ENCODE measurements around the gene OR4C12.
"Not testable (repeated sequence)": the region's sequence is repeated elsewhere in the genome, so short reads cannot be mapped to it uniquely, and the experiment has no call there.

OR4C12 gene

GRCh38 chr11:49982435-49982834, at the start of gene OR4C12:
TSS of gene OR4C12 (minus strand) at chr11:49982535. CDS start at chr11:49982501, 34 bp downstream.
- not testable (repeated sequence) for DNase-seq (ENCODE audit: low spot score)

- DNase-seq (ENCODE audit: low spot score): no peak
Measured at GRCh38 chr11:50030193-50030592, 47.9 kb upstream of the OR4C12 start.

- peak; percentile 4 for DNase-seq (ENCODE audit: low spot score)
Measured at GRCh38 chr11:49995565-49995964, 13.2 kb upstream of the OR4C12 start.

DNA sequence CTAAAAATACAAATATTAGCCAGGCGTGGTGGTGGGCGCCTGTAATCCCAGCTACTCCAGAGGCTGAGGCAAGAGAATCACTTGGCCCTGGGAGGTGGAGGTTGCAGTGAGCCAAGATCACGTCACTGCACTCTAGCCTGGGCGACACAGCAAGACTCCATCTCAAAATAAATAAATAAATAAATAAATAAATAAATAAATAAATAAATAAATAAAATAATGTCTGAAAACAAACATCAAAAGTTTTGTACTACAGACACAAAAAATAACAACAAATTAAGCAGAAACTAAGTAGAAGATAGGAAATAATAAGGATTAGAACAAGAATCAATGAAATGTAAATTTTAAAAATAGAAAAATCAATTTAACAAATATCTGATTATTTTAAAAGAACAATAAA, 8.9 kb downstream of the OR4C12 start:
- not testable (repeated sequence) for DNase-seq (ENCODE audit: low spot score)

- DNase-seq (ENCODE audit: low spot score): no peak
Measured at GRCh38 chr11:49952091-49952490, 30.2 kb downstream of the OR4C12 start, which contains the start of gene OR4C13. TSS of gene OR4C13 (plus strand) at chr11:49952391. CDS start at chr11:49952423, 32 bp downstream.

GRCh38 chr11:49948701-49949100, 33.6 kb downstream of the OR4C12 start:
- DNase-seq (ENCODE audit: low spot score): not testable (repeated sequence)
